IgD-negative memory B cell (primary cell): ENCODE data around the gene RUSC1. TPM values are rescaled to one million over a fixed set of nuclear protein-coding genes. Genes with fewer than 3 reads are reported as not detected.
A peak's percentile ranks its signal among the peaks of the same experiment; 100 is the strongest.

ENCODE experiments used
- H3K27ac Mint-ChIP-seq, 3 donors: one replicate each; pipeline ENCODE4 v1.8.0; 2020 to 2022; ENCODE audit warnings: mild to moderate bottlenecking in 3 of 3, mixed read lengths in 3 of 3, moderate library complexity in 1 of 3
- H3K27me3 Mint-ChIP-seq: one replicate; pipeline ENCODE4 v1.8.0; 2021; ENCODE audit warnings: mixed read lengths
- H3K36me3 Mint-ChIP-seq: one replicate; pipeline ENCODE4 v1.8.0; 2020; ENCODE audit warnings: mild to moderate bottlenecking, mixed read lengths
- H3K4me1 Mint-ChIP-seq, 3 donors: one replicate each; pipeline ENCODE4 v1.8.0; 2020 to 2022; ENCODE audit warnings: mixed read lengths in 3 of 3, mild to moderate bottlenecking in 1 of 3
- H3K4me3 Mint-ChIP-seq, 4 donors: one replicate each; pipeline ENCODE4 v1.8.0; 2020 to 2022; ENCODE audit warnings: mild to moderate bottlenecking in 4 of 4, mixed read lengths in 4 of 4, moderate library complexity in 3 of 4
- H3K9me3 Mint-ChIP-seq, 3 donors: one replicate each; pipeline ENCODE4 v1.8.0; 2020 to 2021; ENCODE audit warnings: mixed read lengths in 3 of 3, mild to moderate bottlenecking in 1 of 3
- polyA plus RNA-seq: library from polyadenylated mRNA; unstranded; fragments of 300-500 nt; fragmentation: Illumina TruSeq; gene quantifications from one replicate; pipeline ENCODE4 v1.2.3, GENCODE V29; 2021

Gene RUSC1
- polyA plus RNA-seq, 1 donor from 2014 or later, result 8.9 TPM

DNA sequence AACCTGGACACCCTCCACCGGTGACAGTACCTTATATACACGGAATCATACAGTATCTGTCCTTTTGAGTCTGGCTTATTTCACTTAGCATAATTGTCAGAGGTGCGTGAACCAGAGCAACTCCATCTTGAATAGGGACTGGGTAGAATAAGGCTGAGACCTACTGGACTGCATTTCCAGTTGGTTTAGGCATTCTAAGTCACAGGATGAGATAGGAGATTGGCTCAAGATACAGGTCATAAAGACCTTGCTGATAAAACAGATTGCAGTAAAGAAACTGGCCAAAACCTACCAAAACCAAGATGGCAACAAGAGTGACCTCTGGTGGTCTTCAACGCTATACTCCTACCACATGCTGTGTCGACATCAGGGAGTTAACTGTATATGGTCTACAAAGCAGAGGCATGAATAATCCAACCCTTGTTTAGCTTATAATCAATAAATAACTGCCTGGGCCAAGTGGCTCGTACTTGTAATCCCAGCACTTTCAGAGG, 13.4 kb upstream of the RUSC1 start:
- Mint-ChIP-seq H3K27ac (peak overlapping the region in 1 of 3 donors; percentile 55), H3K36me3 (peaks cover 3% of the 10 kb centered on the region), H3K27me3 (no peaks in the 10 kb centered on the region), H3K4me3 (peak overlapping the region; percentile 27 to 81 (median 42)), H3K4me1 (peaks cover 7 to 18% (median 15%) of the 10 kb centered on the region in 3 donors), H3K9me3 (no peaks in the 10 kb centered on the region)

DNA sequence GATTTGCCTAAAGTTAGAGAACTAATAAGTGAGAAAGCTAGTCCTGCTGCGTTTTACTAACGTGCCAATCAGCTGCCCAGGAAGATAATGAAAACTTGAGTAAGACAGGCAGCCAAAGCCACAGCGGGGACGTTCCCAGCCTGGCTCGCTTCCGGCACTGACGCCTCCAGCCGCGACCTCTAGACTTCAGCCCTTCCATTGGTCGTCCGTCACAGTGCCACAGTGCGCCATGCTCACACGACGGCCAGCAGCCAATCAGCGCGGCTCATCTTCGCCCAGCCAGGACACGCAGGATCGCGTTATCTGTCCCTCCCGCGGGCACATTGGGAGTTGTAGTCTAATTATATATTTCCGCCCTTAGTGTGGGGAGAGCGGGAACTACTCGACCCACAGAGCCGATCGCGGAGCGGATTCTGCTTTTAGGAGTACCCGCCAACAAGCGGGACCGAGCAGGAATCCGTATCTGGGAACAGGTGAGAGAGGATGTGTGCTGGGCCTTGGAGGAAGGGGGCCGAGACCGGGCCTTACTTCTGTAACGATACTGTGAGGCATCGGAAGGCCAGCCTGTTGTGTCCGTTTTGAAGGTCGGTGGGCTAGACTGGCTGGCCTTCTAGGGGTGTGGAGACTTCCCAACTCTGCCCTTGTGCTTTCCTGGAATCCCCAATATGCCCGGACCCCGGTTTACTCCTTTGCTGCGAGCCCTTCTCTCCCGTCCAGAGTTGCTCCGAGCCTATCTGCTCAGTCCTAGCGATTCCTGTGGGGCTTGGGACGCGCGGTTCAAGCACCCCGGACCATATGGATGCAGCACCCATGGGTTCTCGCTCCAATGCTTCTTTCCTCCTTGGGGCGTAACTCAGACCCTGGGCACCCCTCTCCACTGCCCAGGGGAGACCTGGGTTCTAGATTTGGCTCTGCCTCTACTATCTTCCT, 11.9 kb upstream of the RUSC1 start, which contains the start of gene FDPS:
TSS of gene FDPS (plus strand) at position 374 of the 930 bp plus-strand sequence. CDS start 924 bp downstream, outside the sequence.
- Mint-ChIP-seq H3K36me3 (peaks cover 5% of the 10 kb centered on the region), H3K4me3 (peak within 1 kb of the TSS; percentile 80 to 98 (median 96)), H3K4me1 (peaks cover 7 to 18% (median 18%) of the 10 kb centered on the region in 3 donors), H3K27me3 (no peaks in the 10 kb centered on the region), H3K27ac (peak within 1 kb of the TSS; percentile 57 to 98 (median 82)), H3K9me3 (no peaks in the 10 kb centered on the region)

DNA sequence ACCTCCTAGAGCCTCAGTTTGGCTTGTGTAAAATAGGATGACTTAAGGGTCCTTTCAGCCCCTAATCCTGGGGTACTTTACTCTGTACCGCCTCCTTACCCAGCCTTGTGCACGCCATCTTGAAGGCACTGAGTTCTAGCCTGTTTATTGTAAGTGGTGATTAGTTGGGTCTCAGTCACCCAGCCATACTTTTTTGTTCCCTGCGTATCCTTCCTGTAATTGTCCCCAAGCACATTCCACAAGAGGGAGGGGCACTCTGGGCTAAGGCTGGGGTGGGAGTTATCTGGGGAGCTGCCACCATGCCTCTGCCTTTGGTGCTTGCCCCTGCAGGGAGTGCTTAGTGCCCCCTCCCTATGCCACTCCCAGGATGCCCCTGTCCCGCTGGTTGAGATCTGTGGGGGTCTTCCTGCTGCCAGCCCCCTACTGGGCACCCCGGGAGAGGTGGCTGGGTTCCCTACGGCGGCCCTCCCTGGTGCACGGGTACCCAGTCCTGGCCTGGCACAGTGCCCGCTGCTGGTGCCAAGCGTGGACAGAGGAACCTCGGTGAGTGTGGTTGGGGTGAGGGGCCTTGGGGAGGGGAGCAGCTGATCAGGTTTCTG, 11.2 kb upstream of the RUSC1 start:
- Mint-ChIP-seq H3K36me3 (peaks cover 5% of the 10 kb centered on the region), H3K4me3 (peak overlapping the region; percentile 80 to 98 (median 96)), H3K9me3 (no peaks in the 10 kb centered on the region), H3K27ac (peak overlapping the region; percentile 57 to 82 (median 71)), H3K27me3 (no peaks in the 10 kb centered on the region), H3K4me1 (peaks cover 7 to 18% (median 18%) of the 10 kb centered on the region in 3 donors)

DNA sequence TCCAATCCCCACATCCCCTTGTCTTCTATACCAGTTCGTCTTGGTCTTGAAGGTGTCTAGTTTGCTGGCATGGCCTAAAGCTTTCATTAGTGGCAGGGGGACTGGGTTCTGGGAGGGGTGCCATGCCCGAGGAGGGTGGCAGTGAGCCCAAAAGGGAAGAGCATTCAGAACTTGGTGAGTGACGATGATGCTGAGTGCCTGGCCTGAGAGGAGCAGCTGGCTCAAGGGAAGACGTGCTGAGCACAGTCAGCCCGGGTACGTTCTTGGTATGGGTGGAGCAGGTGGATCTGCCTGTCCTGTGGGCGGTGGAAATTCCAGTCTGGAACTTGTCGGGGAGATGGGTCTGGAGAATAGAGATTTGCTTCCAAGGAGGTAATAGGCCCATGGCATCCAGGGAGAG, 7.4 kb upstream of the RUSC1 start:
- Mint-ChIP-seq H3K4me3 (peak overlapping the region in 2 of 4 donors; percentile 27 to 74), H3K36me3 (peaks cover 5% of the 10 kb centered on the region), H3K27me3 (no peaks in the 10 kb centered on the region), H3K4me1 (peaks cover 11 to 17% (median 14%) of the 10 kb centered on the region in 3 donors), H3K9me3 (no peaks in the 10 kb centered on the region), H3K27ac (no peak overlapping the region)

DNA sequence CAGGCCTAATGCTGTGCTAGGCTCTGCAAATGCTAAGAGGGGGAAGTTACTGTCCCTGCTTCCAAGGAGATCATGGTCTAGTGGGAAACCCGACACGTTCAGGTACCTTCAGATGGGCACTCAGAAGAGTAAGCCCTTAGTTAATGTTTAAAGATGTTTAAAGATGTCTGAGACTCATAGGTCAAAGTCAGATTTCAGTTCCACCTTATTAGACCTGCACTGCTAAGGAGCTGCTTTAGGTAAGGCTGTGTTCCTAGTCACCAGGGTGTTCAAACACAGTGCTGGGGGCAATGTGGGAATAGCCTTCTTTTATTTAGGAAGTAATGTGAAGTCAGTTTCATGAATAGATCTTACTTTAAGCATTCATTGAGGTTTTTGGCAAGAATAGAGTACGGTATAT, 3.8 kb upstream of the RUSC1 start:
- H3K4me1 Mint-ChIP-seq, result peaks cover 5 to 18% (median 9%) of the 10 kb centered on the region in 3 donors
- H3K4me3 Mint-ChIP-seq, result peak overlapping the region in 1 of 4 donors; percentile 48
- no peaks in the 10 kb centered on the region for H3K9me3 Mint-ChIP-seq
- no peaks in the 10 kb centered on the region for H3K27me3 Mint-ChIP-seq
- peak overlapping the region in 1 of 3 donors; percentile 25 for H3K27ac Mint-ChIP-seq
- H3K36me3 Mint-ChIP-seq, result peaks cover 6% of the 10 kb centered on the region

DNA sequence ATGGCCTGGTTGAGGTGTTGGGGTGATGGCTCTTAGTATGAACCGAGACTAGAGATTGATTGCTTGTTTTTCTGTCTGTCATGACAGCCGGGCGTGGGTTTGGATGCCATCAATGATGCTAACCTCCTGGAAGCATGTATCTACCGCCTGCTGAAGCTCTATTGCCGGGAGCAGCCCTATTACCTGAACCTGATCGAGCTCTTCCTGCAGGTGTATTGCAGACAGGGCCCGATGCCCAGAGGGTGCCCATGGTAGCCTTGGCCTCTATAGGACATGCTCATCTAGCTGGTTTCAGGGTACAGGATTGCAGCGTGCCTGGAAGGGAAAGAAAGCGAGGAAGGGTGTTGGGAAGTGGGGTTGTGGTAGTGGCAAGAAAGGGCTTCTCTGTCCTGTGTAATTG, 2.6 kb upstream of the RUSC1 start:
- peak overlapping the region in 1 of 3 donors; percentile 18 for H3K27ac Mint-ChIP-seq
- peaks cover 6% of the 10 kb centered on the region for H3K36me3 Mint-ChIP-seq
- no peaks in the 10 kb centered on the region for H3K27me3 Mint-ChIP-seq
- no peaks in the 10 kb centered on the region for H3K9me3 Mint-ChIP-seq
- H3K4me3 Mint-ChIP-seq, result peak overlapping the region in 1 of 4 donors; percentile 38
- peaks cover 5 to 25% (median 12%) of the 10 kb centered on the region in 3 donors for H3K4me1 Mint-ChIP-seq

DNA sequence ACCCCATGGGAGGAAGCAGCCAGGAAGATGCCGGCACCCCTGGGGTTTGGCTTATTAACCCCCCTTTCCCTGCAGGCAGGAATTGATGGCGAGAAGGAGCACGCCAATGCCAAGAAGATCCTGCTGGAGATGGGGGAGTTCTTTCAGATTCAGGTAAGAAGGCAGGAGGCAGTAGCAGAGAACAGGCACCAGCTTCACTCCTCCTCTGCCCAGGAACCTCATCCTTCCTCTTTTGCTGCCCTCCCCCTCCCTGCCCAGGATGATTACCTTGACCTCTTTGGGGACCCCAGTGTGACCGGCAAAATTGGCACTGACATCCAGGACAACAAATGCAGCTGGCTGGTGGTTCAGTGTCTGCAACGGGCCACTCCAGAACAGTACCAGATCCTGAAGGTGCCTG, 1.2 kb upstream of the RUSC1 start:
- H3K36me3 Mint-ChIP-seq, result peaks cover 4% of the 10 kb centered on the region
- H3K27me3 Mint-ChIP-seq, result no peaks in the 10 kb centered on the region
- peak overlapping the region in 1 of 3 donors; percentile 8 for H3K27ac Mint-ChIP-seq
- peaks cover 5 to 21% (median 12%) of the 10 kb centered on the region in 3 donors for H3K4me1 Mint-ChIP-seq
- no peaks in the 10 kb centered on the region for H3K9me3 Mint-ChIP-seq
- peak overlapping the region in 3 of 4 donors; percentile 58 to 82 (median 59) for H3K4me3 Mint-ChIP-seq

DNA sequence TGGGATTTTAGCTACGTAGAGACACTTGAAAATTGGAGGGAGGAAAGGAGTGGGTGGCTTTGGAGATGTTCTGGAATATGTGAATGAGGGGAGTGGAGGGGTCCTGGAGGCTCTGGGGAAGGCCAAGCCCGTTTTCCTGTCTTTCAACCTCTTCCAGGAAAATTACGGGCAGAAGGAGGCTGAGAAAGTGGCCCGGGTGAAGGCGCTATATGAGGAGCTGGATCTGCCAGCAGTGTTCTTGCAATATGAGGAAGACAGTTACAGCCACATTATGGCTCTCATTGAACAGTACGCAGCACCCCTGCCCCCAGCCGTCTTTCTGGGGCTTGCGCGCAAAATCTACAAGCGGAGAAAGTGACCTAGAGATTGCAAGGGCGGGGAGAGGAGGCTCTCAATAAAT, 442 bp upstream of the RUSC1 start:
- peak overlapping the region in 2 of 3 donors; percentile 7 to 85 for H3K27ac Mint-ChIP-seq

DNA sequence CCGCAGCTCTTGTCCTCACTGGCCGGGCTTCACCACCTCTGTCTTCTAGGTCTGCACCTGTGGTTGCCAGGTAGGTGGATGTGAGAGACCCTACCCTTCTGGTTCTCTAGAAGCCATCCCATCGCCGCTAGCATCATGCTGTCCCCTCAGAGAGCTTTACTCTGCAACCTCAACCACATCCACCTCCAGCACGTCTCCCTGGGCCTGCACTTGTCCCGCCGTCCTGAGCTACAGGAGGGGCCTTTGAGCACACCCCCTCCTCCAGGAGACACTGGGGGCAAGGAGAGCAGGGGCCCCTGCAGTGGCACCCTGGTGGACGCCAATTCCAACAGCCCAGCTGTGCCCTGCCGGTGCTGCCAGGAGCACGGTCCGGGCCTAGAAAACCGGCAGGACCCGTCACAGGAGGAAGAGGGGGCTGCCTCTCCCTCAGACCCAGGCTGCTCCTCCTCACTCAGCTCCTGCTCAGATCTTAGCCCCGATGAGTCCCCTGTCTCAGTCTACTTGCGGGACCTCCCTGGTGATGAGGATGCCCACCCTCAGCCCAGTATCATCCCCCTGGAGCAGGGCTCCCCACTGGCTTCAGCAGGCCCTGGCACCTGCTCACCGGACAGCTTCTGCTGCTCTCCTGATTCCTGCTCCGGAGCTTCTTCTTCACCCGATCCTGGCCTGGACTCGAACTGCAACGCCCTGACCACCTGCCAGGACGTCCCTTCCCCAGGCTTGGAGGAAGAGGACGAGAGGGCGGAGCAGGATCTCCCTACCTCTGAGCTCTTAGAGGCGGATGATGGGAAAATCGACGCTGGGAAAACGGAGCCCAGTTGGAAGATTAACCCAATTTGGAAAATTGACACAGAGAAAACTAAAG, 1.2 kb downstream of the RUSC1 start:
- Mint-ChIP-seq H3K4me1 (peaks cover 4 to 28% (median 15%) of the 10 kb centered on the region in 3 donors), H3K27ac (no peak overlapping the region), H3K36me3 (peaks cover 4% of the 10 kb centered on the region), H3K4me3 (peak overlapping the region; percentile 58 to 87 (median 80)), H3K27me3 (no peaks in the 10 kb centered on the region), H3K9me3 (no peaks in the 10 kb centered on the region)

More for the DNA sequence above, 442 bp upstream of the RUSC1 start:
- Mint-ChIP-seq H3K27me3 (no peaks in the 10 kb centered on the region), H3K4me1 (peaks cover 5 to 24% (median 12%) of the 10 kb centered on the region in 3 donors), H3K9me3 (no peaks in the 10 kb centered on the region), H3K4me3 (peak overlapping the region; percentile 58 to 86 (median 78)), H3K36me3 (peaks cover 4% of the 10 kb centered on the region)

DNA sequence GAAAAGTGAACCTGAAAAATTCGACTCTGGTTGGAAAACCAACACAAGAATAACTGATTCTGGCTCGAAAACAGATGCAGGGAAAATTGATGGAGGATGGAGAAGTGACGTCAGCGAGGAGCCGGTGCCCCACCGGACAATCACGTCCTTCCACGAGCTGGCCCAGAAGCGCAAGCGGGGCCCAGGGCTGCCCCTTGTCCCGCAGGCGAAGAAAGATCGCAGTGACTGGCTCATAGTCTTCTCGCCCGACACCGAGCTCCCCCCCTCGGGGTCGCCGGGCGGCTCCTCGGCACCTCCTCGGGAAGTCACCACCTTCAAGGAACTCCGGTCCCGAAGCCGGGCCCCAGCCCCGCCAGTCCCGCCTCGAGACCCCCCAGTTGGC, 1.9 kb downstream of the RUSC1 start:
- Mint-ChIP-seq H3K36me3 (peaks cover 4% of the 10 kb centered on the region), H3K4me1 (peaks cover 0 to 28% (median 15%) of the 10 kb centered on the region in 3 donors), H3K27me3 (no peaks in the 10 kb centered on the region), H3K27ac (no peak overlapping the region), H3K9me3 (no peaks in the 10 kb centered on the region), H3K4me3 (peak overlapping the region; percentile 58 to 87 (median 78))

DNA sequence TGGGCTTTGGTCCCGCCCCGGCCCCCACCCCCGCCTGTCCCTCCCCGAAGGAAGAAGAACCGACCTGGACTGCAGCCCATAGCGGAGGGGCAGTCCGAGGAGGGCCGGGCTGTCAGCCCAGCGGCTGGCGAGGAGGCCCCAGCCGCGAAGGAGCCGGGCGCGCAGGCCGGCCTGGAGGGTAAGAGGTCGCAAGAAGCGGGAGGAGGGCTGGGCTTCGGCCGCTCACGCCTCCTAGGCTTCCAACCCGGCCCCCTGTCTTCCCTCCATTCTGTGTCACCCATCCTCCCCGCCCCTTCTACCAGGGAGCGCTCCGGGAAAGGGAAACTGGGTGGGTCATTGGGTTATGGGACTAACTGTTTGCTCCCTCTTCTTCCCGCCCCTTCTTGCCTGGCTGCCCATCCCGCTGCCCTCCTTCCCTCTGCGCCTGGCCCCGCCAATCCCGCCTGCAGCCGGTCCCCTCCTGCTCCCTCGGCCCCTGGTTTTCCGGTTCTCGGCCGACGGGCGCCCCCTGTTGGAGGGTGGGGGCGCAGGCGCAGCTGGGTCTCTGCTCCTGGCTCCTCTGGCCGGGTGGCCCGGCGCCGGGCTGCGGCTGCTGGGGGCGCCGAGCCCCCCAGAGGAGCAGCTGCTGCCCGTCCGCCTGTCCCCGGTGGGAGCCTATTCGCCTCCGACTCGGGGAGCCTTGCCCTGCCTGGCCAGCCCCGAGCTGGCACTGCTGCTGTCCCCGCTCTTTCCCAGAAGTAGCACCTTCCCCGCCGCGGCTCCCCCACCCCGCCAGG, 2.4 kb downstream of the RUSC1 start:
- no peaks in the 10 kb centered on the region for H3K27me3 Mint-ChIP-seq
- H3K27ac Mint-ChIP-seq, result peak overlapping the region in 1 of 3 donors; percentile 39
- H3K36me3 Mint-ChIP-seq, result peaks cover 4% of the 10 kb centered on the region
- peak overlapping the region; percentile 58 to 95 (median 90) for H3K4me3 Mint-ChIP-seq
- H3K9me3 Mint-ChIP-seq, result no peaks in the 10 kb centered on the region
- H3K4me1 Mint-ChIP-seq, result peaks cover 0 to 28% (median 15%) of the 10 kb centered on the region in 3 donors

DNA sequence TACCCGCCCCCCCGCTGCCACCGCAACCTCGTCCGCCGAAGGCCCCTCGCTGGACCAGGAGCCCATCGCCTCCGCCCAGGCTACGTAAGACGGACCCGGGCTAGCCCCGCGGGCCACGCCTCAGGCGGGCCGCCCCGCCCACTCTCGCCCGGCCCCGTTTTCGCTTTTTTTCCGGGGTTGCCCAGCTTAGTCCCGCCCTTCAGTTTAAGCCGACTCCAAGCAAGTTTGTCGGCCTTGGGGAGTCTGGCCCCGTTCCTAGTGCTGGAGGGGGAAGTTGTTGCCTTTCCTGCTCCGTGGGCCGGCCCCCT, 3.0 kb downstream of the RUSC1 start:
- H3K27ac Mint-ChIP-seq, result peak overlapping the region in 2 of 3 donors; percentile 39 to 90
- peaks cover 4% of the 10 kb centered on the region for H3K36me3 Mint-ChIP-seq
- H3K9me3 Mint-ChIP-seq, result no peaks in the 10 kb centered on the region
- H3K4me3 Mint-ChIP-seq, result peak overlapping the region; percentile 58 to 95 (median 90)
- peaks cover 0 to 28% (median 15%) of the 10 kb centered on the region in 3 donors for H3K4me1 Mint-ChIP-seq
- H3K27me3 Mint-ChIP-seq, result no peaks in the 10 kb centered on the region

DNA sequence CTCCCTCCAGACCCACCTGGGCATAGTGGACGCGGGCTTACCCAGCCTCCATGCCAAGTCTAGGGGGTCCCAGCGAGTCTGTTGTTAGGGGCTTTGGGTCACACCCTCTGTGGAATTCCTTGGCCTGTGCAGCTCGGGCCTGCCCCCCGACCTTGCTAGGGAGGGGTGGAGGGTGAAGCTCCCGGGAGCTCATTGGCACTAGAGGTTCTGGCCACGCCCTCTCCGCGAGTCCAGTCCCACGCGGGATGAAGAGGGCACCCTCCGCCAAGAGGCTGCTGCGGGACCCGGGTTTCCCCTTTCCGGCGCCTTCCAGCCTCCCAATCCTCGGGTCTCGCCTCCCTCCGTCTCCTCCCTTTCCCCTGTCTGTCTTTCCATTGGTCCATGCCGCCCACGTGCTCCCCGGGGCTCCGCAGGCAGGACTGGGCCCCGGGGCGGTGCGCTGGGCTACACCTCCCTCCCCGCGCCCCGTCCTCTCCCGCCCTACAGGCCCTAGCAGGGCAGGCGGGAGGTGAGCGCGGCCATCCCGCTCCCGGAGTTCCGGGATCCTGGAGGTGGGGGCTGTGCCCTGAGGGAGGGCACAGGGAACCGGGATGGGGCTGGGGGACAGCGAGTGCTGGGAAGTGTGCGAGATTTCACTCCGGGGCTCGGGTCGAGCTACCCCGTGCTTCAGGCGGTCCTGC, 3.5 kb downstream of the RUSC1 start:
- Mint-ChIP-seq H3K4me1 (peaks cover 0 to 25% (median 13%) of the 10 kb centered on the region in 3 donors), H3K27me3 (no peaks in the 10 kb centered on the region), H3K4me3 (peak overlapping the region; percentile 58 to 95 (median 90)), H3K9me3 (no peaks in the 10 kb centered on the region), H3K36me3 (no peaks in the 10 kb centered on the region), H3K27ac (peak overlapping the region; percentile 39 to 90 (median 59))
